Measurements from ENCODE around the gene TEX10. TPM values are rescaled to one million over a fixed set of nuclear protein-coding genes. Genes with fewer than 3 reads are reported as not detected.

The TEX10 gene
- total RNA-seq, 1 donor = 29.3 TPM

GRCh38 chr9:100351508-100351907, 1.2 kb downstream of the TEX10 start:
- H2AFZ ChIP-seq (ENCODE audit: low read length) = peak overlapping the region; percentile 95
- peak; percentile 51 for DNase-seq (ENCODE audit: insufficient read length, low spot score, missing footprints)
- no peaks in the 10 kb centered on the region for H3K9me3 ChIP-seq (ENCODE audit: low read depth, low read length)
- peaks cover 5% of the 10 kb centered on the region for H3K36me3 ChIP-seq (ENCODE audit: insufficient read depth, low read length)
- peaks cover 30% of the 10 kb centered on the region for H4K20me1 ChIP-seq (ENCODE audit: insufficient read depth, low read length)
- no peak for TF ChIP-seq CTCF (IDR thresholded peaks at IDR 0.05; ENCODE audit: extremely low read depth, low read depth, low read length)
- no peaks in the 10 kb centered on the region for H3K27me3 ChIP-seq (ENCODE audit: insufficient read depth, low read length)
- H3K4me3 ChIP-seq (ENCODE audit: insufficient read depth, low read length) = peak overlapping the region; percentile 92
- H3K4me1 ChIP-seq (ENCODE audit: insufficient read depth, low read length) = peaks cover 17% of the 10 kb centered on the region
- peak overlapping the region; percentile 80 for H3K27ac ChIP-seq (ENCODE audit: low read depth, low read length)
- peaks cover 60% of the 10 kb centered on the region for H3K79me2 ChIP-seq (ENCODE audit: insufficient read depth, low read length)
- H3K4me2 ChIP-seq (ENCODE audit: insufficient read depth, low read length) = peak overlapping the region; percentile 83

GRCh38 chr9:100350188-100350587, 2.6 kb downstream of the TEX10 start:
- H2AFZ ChIP-seq (ENCODE audit: low read length) = no peak overlapping the region
- TF ChIP-seq CTCF (IDR thresholded peaks at IDR 0.05; ENCODE audit: extremely low read depth, low read depth, low read length) = no peak
- H3K4me2 ChIP-seq (ENCODE audit: insufficient read depth, low read length) = no peak overlapping the region
- H3K4me1 ChIP-seq (ENCODE audit: insufficient read depth, low read length) = peaks cover 17% of the 10 kb centered on the region
- peak; percentile 25 for DNase-seq (ENCODE audit: insufficient read length, low spot score, missing footprints)
- no peak overlapping the region for H3K4me3 ChIP-seq (ENCODE audit: insufficient read depth, low read length)
- peaks cover 72% of the 10 kb centered on the region for H3K79me2 ChIP-seq (ENCODE audit: insufficient read depth, low read length)
- no peaks in the 10 kb centered on the region for H3K27me3 ChIP-seq (ENCODE audit: insufficient read depth, low read length)
- no peaks in the 10 kb centered on the region for H3K9me3 ChIP-seq (ENCODE audit: low read depth, low read length)
- peaks cover 17% of the 10 kb centered on the region for H3K36me3 ChIP-seq (ENCODE audit: insufficient read depth, low read length)
- no peak overlapping the region for H3K27ac ChIP-seq (ENCODE audit: low read depth, low read length)
- H4K20me1 ChIP-seq (ENCODE audit: insufficient read depth, low read length) = peaks cover 30% of the 10 kb centered on the region

GRCh38 chr9:100346836-100347235, 5.9 kb downstream of the TEX10 start:
- Histone ChIP-seq H2AFZ (ENCODE audit: low read length) (no peak overlapping the region), H3K4me2 (ENCODE audit: insufficient read depth, low read length) (peak overlapping the region; percentile 36), H3K27me3 (ENCODE audit: insufficient read depth, low read length) (no peaks in the 10 kb centered on the region), H3K27ac (ENCODE audit: low read depth, low read length) (no peak overlapping the region), H3K36me3 (ENCODE audit: insufficient read depth, low read length) (peaks cover 18% of the 10 kb centered on the region), H4K20me1 (ENCODE audit: insufficient read depth, low read length) (peaks cover 30% of the 10 kb centered on the region), H3K9me3 (ENCODE audit: low read depth, low read length) (no peaks in the 10 kb centered on the region), H3K79me2 (ENCODE audit: insufficient read depth, low read length) (peaks cover 95% of the 10 kb centered on the region), H3K4me1 (ENCODE audit: insufficient read depth, low read length) (peaks cover 17% of the 10 kb centered on the region), H3K4me3 (ENCODE audit: insufficient read depth, low read length) (no peak overlapping the region)
- TF ChIP-seq CTCF (IDR thresholded peaks at IDR 0.05; ENCODE audit: extremely low read depth, low read depth, low read length) = no peak
- DNase-seq (ENCODE audit: insufficient read length, low spot score, missing footprints) = peak; percentile 86

GRCh38 chr9:100341889-100342288, 10.9 kb downstream of the TEX10 start:
- TF ChIP-seq CTCF (IDR thresholded peaks at IDR 0.05; ENCODE audit: extremely low read depth, low read depth, low read length) = no peak
- Histone ChIP-seq H3K4me2 (ENCODE audit: insufficient read depth, low read length) (no peak overlapping the region), H3K79me2 (ENCODE audit: insufficient read depth, low read length) (peaks cover 77% of the 10 kb centered on the region), H4K20me1 (ENCODE audit: insufficient read depth, low read length) (peaks cover 4% of the 10 kb centered on the region), H3K27ac (ENCODE audit: low read depth, low read length) (no peak overlapping the region), H3K27me3 (ENCODE audit: insufficient read depth, low read length) (no peaks in the 10 kb centered on the region), H3K9me3 (ENCODE audit: low read depth, low read length) (no peaks in the 10 kb centered on the region), H3K4me3 (ENCODE audit: insufficient read depth, low read length) (no peak overlapping the region), H2AFZ (ENCODE audit: low read length) (no peak overlapping the region), H3K4me1 (ENCODE audit: insufficient read depth, low read length) (peaks cover 4% of the 10 kb centered on the region), H3K36me3 (ENCODE audit: insufficient read depth, low read length) (peaks cover 21% of the 10 kb centered on the region)
- DNase-seq (ENCODE audit: insufficient read length, low spot score, missing footprints) = no peak
